ENCODE measurements around the gene RAB3GAP2. TPM values are rescaled to one million over a fixed set of nuclear protein-coding genes. Genes with fewer than 3 reads are reported as not detected.
"Not testable (repeated sequence)": the region's sequence is repeated elsewhere in the genome, so short reads cannot be mapped to it uniquely, and the experiment has no call there.

Gene RAB3GAP2
- total RNA-seq, 3 donors from 2014 or later, result 34.9 to 37.2 (median 36.1) TPM

GRCh38 chr1:220219136-220219442 is 53.2 kb downstream of the RAB3GAP2 start:
- Mint-ChIP-seq H3K4me1 (ENCODE audit: low read depth) (peaks cover 27% of the 10 kb centered on the region), H3K36me3 (ENCODE audit: insufficient read depth) (peaks cover 12% of the 10 kb centered on the region), H3K4me3 (no peak overlapping the region), H3K27me3 (ENCODE audit: low read depth) (no peaks in the 10 kb centered on the region), H3K9me3 (no peaks in the 10 kb centered on the region)
- DNase-seq (no peak), ATAC-seq (no peak)

GRCh38 chr1:220218397-220219135 is 53.7 kb downstream of the RAB3GAP2 start:
- Mint-ChIP-seq H3K36me3 (ENCODE audit: insufficient read depth) (peaks cover 12% of the 10 kb centered on the region), H3K4me1 (ENCODE audit: low read depth) (peaks cover 25% of the 10 kb centered on the region)
- not testable (repeated sequence) for H3K9me3 Mint-ChIP-seq; H3K4me3 Mint-ChIP-seq; ATAC-seq; H3K27me3 Mint-ChIP-seq (ENCODE audit: low read depth)
- DNase-seq, result peak; percentile 14

DNA sequence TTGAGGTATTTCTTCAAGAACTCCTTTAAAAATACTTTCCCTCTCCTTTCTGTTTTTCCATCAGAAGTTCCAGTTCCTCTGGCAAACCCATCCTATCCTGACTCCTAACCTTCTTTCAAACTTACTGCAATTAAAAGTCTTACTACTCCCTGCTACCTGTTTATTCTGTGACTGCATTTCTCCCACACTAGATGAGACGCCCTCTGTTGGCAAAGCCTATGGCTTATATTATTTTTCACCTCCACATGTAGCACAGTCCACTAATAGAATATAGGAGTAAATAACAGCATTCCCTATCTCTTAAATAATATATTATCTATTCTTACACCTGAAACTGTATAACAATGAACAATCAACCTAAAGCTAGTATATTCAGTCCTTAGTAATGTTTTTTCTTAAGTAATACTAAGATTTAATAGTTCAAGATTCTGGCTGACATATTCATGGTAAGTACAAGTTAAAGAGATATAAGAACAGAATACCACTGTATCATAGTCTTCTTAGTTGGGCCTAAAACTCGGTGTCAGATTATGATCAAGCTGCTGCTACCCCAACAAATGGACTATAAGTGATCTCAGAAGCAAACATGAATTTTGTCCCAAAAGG is 54.8 kb downstream of the RAB3GAP2 start:
- Mint-ChIP-seq H3K27me3 (ENCODE audit: low read depth) (no peaks in the 10 kb centered on the region), H3K4me3 (no peak overlapping the region), H3K36me3 (ENCODE audit: insufficient read depth) (peaks cover 16% of the 10 kb centered on the region), H3K9me3 (no peaks in the 10 kb centered on the region), H3K4me1 (ENCODE audit: low read depth) (peaks cover 22% of the 10 kb centered on the region)
- ATAC-seq (no peak), DNase-seq (no peak)

- Mint-ChIP-seq H3K36me3 (ENCODE audit: insufficient read depth) (peaks cover 34% of the 10 kb centered on the region), H3K4me1 (ENCODE audit: low read depth) (peaks cover 4% of the 10 kb centered on the region), H3K27me3 (ENCODE audit: low read depth) (no peaks in the 10 kb centered on the region), H3K9me3 (no peaks in the 10 kb centered on the region), H3K4me3 (no peak overlapping the region)
- ATAC-seq (no peak), DNase-seq (no peak)
Observed at GRCh38 chr1:220213382-220213983, 58.8 kb downstream of the RAB3GAP2 start.

- Mint-ChIP-seq H3K27me3 (ENCODE audit: low read depth) (no peaks in the 10 kb centered on the region), H3K4me3 (no peak overlapping the region), H3K9me3 (peaks cover 15% of the 10 kb centered on the region), H3K36me3 (ENCODE audit: insufficient read depth) (peaks cover 67% of the 10 kb centered on the region), H3K4me1 (ENCODE audit: low read depth) (no peaks in the 10 kb centered on the region)
- DNase-seq (no peak), ATAC-seq (no peak)
Observed at GRCh38 chr1:220207411-220207810, 64.8 kb downstream of the RAB3GAP2 start.

- not testable (repeated sequence) for ATAC-seq; H3K4me3 Mint-ChIP-seq; H3K4me1 Mint-ChIP-seq (ENCODE audit: low read depth); H3K27me3 Mint-ChIP-seq (ENCODE audit: low read depth); DNase-seq
- Mint-ChIP-seq H3K9me3 (peaks cover 15% of the 10 kb centered on the region), H3K36me3 (ENCODE audit: insufficient read depth) (peaks cover 49% of the 10 kb centered on the region)
Observed at GRCh38 chr1:220204758-220205157, 67.5 kb downstream of the RAB3GAP2 start.

- Mint-ChIP-seq H3K9me3 (peaks cover 15% of the 10 kb centered on the region), H3K4me3 (no peak overlapping the region), H3K4me1 (ENCODE audit: low read depth) (no peaks in the 10 kb centered on the region), H3K36me3 (ENCODE audit: insufficient read depth) (peaks cover 39% of the 10 kb centered on the region), H3K27me3 (ENCODE audit: low read depth) (no peaks in the 10 kb centered on the region)
- no peak for ATAC-seq
- no peak for DNase-seq
Observed at GRCh38 chr1:220203816-220204215, 68.4 kb downstream of the RAB3GAP2 start.

GRCh38 chr1:220198186-220199005 is 73.9 kb downstream of the RAB3GAP2 start:
- Mint-ChIP-seq H3K4me1 (ENCODE audit: low read depth) (no peaks in the 10 kb centered on the region), H3K36me3 (ENCODE audit: insufficient read depth) (peaks cover 13% of the 10 kb centered on the region), H3K27me3 (ENCODE audit: low read depth) (no peaks in the 10 kb centered on the region), H3K9me3 (no peaks in the 10 kb centered on the region), H3K4me3 (no peak overlapping the region)
- ATAC-seq (no peak), DNase-seq (no peak)

DNA sequence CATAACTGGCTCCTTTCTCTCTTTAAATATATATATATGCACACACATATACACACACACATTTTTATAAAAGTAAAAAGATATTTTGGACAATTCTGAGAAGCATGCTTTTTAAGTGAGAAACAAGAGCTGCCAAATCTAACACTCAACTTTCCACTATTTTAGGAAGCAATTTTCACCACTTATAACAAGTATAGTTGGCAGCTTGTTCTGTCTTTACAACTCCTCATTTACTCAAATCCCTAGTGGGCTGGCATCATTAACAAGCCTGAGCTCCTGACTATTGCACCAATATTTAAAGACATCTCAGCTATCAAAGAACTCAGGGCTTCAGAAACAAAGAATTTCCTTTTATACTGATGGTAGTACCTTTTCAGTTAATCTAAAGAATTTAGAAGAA is 76.6 kb downstream of the RAB3GAP2 start:
- no peak for ATAC-seq
- H3K36me3 Mint-ChIP-seq (ENCODE audit: insufficient read depth), result peaks cover 17% of the 10 kb centered on the region
- no peak for DNase-seq
- H3K4me3 Mint-ChIP-seq, result no peak overlapping the region
- H3K27me3 Mint-ChIP-seq (ENCODE audit: low read depth), result no peaks in the 10 kb centered on the region
- no peaks in the 10 kb centered on the region for H3K4me1 Mint-ChIP-seq (ENCODE audit: low read depth)
- H3K9me3 Mint-ChIP-seq, result no peaks in the 10 kb centered on the region

GRCh38 chr1:220189750-220190347 is 82.4 kb downstream of the RAB3GAP2 start:
- DNase-seq, result no peak
- H3K4me1 Mint-ChIP-seq (ENCODE audit: low read depth), result no peaks in the 10 kb centered on the region

GRCh38 chr1:220188538-220188937 is 83.7 kb downstream of the RAB3GAP2 start:
- Mint-ChIP-seq H3K36me3 (ENCODE audit: insufficient read depth) (peaks cover 25% of the 10 kb centered on the region), H3K9me3 (no peaks in the 10 kb centered on the region), H3K4me3 (no peak overlapping the region), H3K27me3 (ENCODE audit: low read depth) (no peaks in the 10 kb centered on the region), H3K4me1 (ENCODE audit: low read depth) (no peaks in the 10 kb centered on the region)
- DNase-seq (no peak), ATAC-seq (no peak)

More at GRCh38 chr1:220189750-220190347, 82.4 kb downstream of the RAB3GAP2 start:
- Mint-ChIP-seq H3K27me3 (ENCODE audit: low read depth) (no peaks in the 10 kb centered on the region), H3K9me3 (no peaks in the 10 kb centered on the region), H3K36me3 (ENCODE audit: insufficient read depth) (peaks cover 30% of the 10 kb centered on the region), H3K4me3 (no peak overlapping the region)
- no peak for ATAC-seq

GRCh38 chr1:220186752-220187151 is 85.5 kb downstream of the RAB3GAP2 start:
- DNase-seq, result no peak
- Mint-ChIP-seq H3K4me3 (no peak overlapping the region), H3K27me3 (ENCODE audit: low read depth) (no peaks in the 10 kb centered on the region), H3K4me1 (ENCODE audit: low read depth) (no peaks in the 10 kb centered on the region), H3K9me3 (no peaks in the 10 kb centered on the region), H3K36me3 (ENCODE audit: insufficient read depth) (peaks cover 27% of the 10 kb centered on the region)
- no peak for ATAC-seq

DNA sequence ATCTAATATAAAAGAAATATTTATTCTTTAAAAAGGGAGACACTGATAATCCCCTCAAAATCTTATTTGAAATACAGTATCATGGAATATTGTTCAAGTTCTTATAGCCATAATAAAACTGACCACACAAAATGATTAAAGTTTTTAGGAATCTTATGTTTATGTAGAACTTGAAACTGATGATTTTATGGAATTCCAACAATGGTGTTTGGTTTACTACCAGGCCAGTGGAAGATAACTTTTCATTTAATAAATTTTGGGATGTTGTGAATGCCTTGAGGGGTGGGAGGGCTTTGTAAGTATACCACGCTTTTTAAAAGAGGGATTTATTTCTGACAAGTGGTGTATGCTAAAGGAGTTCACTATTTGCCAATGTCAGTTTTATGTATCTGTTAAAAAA is 87.7 kb downstream of the RAB3GAP2 start:
- ATAC-seq (no peak), DNase-seq (no peak)
- Mint-ChIP-seq H3K36me3 (ENCODE audit: insufficient read depth) (peaks cover 36% of the 10 kb centered on the region), H3K4me3 (no peak overlapping the region), H3K27me3 (ENCODE audit: low read depth) (no peaks in the 10 kb centered on the region), H3K9me3 (no peaks in the 10 kb centered on the region), H3K4me1 (ENCODE audit: low read depth) (no peaks in the 10 kb centered on the region)

DNA sequence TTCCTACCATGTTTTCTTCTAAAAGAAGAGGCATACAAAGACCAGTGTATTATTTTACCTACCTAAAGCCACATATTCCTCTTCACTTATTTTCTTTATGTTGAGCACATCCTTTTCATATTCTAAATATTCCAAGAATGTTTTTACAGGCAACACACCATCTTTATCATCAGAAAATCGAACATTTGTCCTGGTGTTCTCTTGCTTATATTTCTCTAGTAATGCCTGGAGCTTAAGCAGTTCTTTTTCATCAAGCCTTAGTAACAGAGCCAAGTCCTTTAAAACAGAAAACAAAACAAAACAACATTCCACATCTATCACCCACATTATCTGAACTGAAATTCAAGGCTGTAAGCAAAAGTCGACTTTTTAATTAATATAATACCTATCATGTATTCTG is 89.6 kb downstream of the RAB3GAP2 start:
- H3K4me3 Mint-ChIP-seq, result no peak overlapping the region
- DNase-seq (no peak), ATAC-seq (no peak)
- H3K4me1 Mint-ChIP-seq (ENCODE audit: low read depth), result no peaks in the 10 kb centered on the region
- H3K36me3 Mint-ChIP-seq (ENCODE audit: insufficient read depth), result peaks cover 41% of the 10 kb centered on the region
- H3K27me3 Mint-ChIP-seq (ENCODE audit: low read depth), result no peaks in the 10 kb centered on the region
- no peaks in the 10 kb centered on the region for H3K9me3 Mint-ChIP-seq
